ENCODE data around the gene NF2. TPM values are rescaled to one million over a fixed set of nuclear protein-coding genes. Genes with fewer than 3 reads are reported as not detected.

NF2 gene
- total and polyA plus RNA-seq, 10 of the 15 experiments (the other 5 are each of a cell fraction or from before 2014, with no cell fraction given), result 2.2 to 49.8 (median 22.5) TPM

DNA sequence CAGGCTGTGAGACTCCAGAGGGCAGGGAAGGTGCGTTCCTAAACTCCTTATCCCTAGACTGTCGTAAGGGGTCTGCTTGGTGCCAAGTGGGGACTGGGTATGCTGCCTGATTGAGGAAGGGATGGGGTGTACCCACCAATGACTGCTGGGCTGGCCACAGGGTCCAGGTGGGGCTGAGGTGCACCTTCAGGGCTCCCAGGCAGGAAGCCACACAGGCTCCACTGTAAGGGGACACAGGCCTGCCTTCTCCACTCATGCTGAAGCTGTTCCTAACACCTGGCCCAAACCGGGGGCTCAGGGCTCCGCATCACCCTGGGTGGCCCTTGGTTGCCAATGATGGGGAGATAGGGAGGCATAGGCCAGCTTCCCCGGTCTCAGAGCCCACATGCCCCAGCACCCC, 136.8 kb downstream of the NF2 start:
- RAD21 ChIA-PET (ENCODE audit: unreplicated experiment), result no interaction called here
- CTCF ChIA-PET, result interaction anchor here (1.2 kb wide), 1 partner anchor 150 kb away, joined by 3 read pairs; no protein-coding TSS in a partner anchor

DNA sequence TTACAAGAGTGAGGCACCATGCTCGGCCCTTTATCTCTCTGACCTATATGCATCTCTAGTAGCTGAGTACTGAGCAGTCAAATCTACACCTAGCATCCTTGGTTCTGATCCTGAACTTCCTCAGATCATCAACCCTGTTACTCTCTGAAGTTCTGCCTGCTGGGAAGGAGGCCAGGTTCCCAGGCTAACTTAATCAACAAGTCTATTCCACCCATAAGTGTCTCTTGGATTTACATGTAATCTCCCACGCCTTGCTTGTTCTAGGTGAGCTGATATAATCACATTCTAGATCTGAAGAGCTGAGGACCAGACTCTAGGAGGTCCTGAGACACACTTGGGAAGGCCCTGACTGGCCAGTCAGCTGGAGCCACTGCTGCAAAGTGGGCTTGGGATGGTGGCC, 138.5 kb downstream of the NF2 start:
- H3K4me1 ChIP-seq (ENCODE audit: control insufficient read depth, insufficient read depth, low read length), result no peaks in the 10 kb centered on the region
- no peak overlapping the region for H3K9ac ChIP-seq (ENCODE audit: control insufficient read depth, insufficient read depth, low read length)
- no peak overlapping the region for H3K27ac ChIP-seq (ENCODE audit: control insufficient read depth, insufficient read depth)
- H2AFZ ChIP-seq (ENCODE audit: control insufficient read depth, low read depth, low read length), result no peak overlapping the region
- H3K27me3 ChIP-seq (replicated peaks in 1 of 2; ENCODE audit: control insufficient read depth in 2 of 2, insufficient read depth in 2 of 2, low read length in 1 of 2), result no peaks in the 10 kb centered on the region
- POLR2A ChIA-PET, result no interaction called here
- in situ Hi-C loops (cut with MboI) (no loop called here), intact Hi-C loops (cut with micrococcal nuclease; ENCODE audit: unreplicated experiment) (no loop called here)
- H3K4me2 ChIP-seq (ENCODE audit: control insufficient read depth, insufficient read depth), result no peak overlapping the region
- H3K4me3 ChIP-seq, result no peak overlapping the region
- BruUV-seq (replicated peaks), result no TSS peak
- H3K36me3 ChIP-seq (ENCODE audit: control insufficient read depth in 2 of 2, insufficient read depth in 2 of 2, low read length in 1 of 2), result no peaks in the 10 kb centered on the region; a peak in 1 of 4 replicates
- SMC1A ChIA-PET (ENCODE audit: uncharacterized antibody, unreplicated experiment), result no interaction called here
- DNase-seq (ENCODE audit: low read depth, low spot score) (no peak), FAIRE-seq (no peak), ATAC-seq (no peak)
- CTCF ChIA-PET, result no interaction called here
- H3K79me2 ChIP-seq (ENCODE audit: control insufficient read depth, insufficient read depth, low read length), result no peaks in the 10 kb centered on the region
- H4K20me1 ChIP-seq (ENCODE audit: control insufficient read depth, insufficient read depth), result no peaks in the 10 kb centered on the region
- RAD21 ChIA-PET (ENCODE audit: unreplicated experiment), result no interaction called here
- WGBS (ENCODE audit: insufficient coverage, insufficient replicate concordance, low lambda C conversion rate, missing lambda C conversion rate), result 50% methylated on average over 2 of the region's 2 CpGs
- H3K9me3 ChIP-seq (replicated peaks; ENCODE audit: control insufficient read depth, insufficient read depth, low read length), result no peaks in the 10 kb centered on the region
- TF ChIP-seq, protein P1, sequence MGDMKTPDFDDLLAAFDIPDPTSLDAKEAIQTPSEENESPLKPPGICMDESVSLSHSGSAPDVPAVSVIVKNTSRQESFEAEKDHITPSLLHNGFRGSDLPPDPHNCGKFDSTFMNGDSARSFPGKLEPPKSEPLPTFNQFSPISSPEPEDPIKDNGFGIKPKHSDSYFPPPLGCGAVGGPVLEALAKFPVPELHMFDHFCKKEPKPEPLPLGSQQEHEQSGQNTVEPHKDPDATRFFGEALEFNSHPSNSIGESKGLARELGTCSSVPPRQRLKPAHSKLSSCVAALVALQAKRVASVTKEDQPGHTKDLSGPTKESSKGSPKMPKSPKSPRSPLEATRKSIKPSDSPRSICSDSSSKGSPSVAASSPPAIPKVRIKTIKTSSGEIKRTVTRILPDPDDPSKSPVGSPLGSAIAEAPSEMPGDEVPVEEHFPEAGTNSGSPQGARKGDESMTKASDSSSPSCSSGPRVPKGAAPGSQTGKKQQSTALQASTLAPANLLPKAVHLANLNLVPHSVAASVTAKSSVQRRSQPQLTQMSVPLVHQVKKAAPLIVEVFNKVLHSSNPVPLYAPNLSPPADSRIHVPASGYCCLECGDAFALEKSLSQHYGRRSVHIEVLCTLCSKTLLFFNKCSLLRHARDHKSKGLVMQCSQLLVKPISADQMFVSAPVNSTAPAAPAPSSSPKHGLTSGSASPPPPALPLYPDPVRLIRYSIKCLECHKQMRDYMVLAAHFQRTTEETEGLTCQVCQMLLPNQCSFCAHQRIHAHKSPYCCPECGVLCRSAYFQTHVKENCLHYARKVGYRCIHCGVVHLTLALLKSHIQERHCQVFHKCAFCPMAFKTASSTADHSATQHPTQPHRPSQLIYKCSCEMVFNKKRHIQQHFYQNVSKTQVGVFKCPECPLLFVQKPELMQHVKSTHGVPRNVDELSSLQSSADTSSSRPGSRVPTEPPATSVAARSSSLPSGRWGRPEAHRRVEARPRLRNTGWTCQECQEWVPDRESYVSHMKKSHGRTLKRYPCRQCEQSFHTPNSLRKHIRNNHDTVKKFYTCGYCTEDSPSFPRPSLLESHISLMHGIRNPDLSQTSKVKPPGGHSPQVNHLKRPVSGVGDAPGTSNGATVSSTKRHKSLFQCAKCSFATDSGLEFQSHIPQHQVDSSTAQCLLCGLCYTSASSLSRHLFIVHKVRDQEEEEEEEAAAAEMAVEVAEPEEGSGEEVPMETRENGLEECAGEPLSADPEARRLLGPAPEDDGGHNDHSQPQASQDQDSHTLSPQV (IDR thresholded peaks at IDR 0.05), result no peak
- TF ChIP-seq NFYA (IDR thresholded peaks at IDR 0.05; ENCODE audit: borderline replicate concordance, low read depth, low read length) (no peak), NFYB (IDR thresholded peaks at IDR 0.05; ENCODE audit: insufficient read depth, low read depth, low read length) (no peak), RFX5 (IDR thresholded peaks at IDR 0.05; ENCODE audit: low read depth, low read length) (no peak), IRF4 (IDR thresholded peaks at IDR 0.05; ENCODE audit: low read depth, low read length) (no peak)
- TF ChIP-seq, protein P2, sequence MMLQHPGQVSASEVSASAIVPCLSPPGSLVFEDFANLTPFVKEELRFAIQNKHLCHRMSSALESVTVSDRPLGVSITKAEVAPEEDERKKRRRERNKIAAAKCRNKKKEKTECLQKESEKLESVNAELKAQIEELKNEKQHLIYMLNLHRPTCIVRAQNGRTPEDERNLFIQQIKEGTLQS (IDR thresholded peaks at IDR 0.05; ENCODE audit: borderline replicate concordance, extremely low read depth, low read depth, low read length), result no peak

More for the DNA sequence above, 136.8 kb downstream of the NF2 start:
- in situ Hi-C loops (cut with MboI), result no loop called here
- intact Hi-C loops (cut with micrococcal nuclease; ENCODE audit: unreplicated experiment), result no loop called here
- Histone ChIP-seq H3K4me3 (no peak overlapping the region), H2AFZ (ENCODE audit: control insufficient read depth, low read depth, low read length) (no peak overlapping the region), H3K27ac (ENCODE audit: control insufficient read depth, insufficient read depth) (no peak overlapping the region), H3K9me3 (replicated peaks; ENCODE audit: control insufficient read depth, insufficient read depth, low read length) (no peaks in the 10 kb centered on the region), H3K9ac (ENCODE audit: control insufficient read depth, insufficient read depth, low read length) (no peak overlapping the region), H3K79me2 (ENCODE audit: control insufficient read depth, insufficient read depth, low read length) (no peaks in the 10 kb centered on the region), H3K4me2 (ENCODE audit: control insufficient read depth, insufficient read depth) (no peak overlapping the region), H3K4me1 (ENCODE audit: control insufficient read depth, insufficient read depth, low read length) (no peaks in the 10 kb centered on the region), H4K20me1 (ENCODE audit: control insufficient read depth, insufficient read depth) (no peaks in the 10 kb centered on the region), H3K27me3 (replicated peaks in 1 of 2; ENCODE audit: control insufficient read depth in 2 of 2, insufficient read depth in 2 of 2, low read length in 1 of 2) (no peaks in the 10 kb centered on the region), H3K36me3 (ENCODE audit: control insufficient read depth in 2 of 2, insufficient read depth in 2 of 2, low read length in 1 of 2) (no peaks in the 10 kb centered on the region; a peak in 1 of 4 replicates)
- no peak for TF ChIP-seq ETV6 (conservative IDR thresholded peaks at IDR 0.05 in 1 of 2, IDR thresholded peaks at IDR 0.05 in 1 of 2; ENCODE audit: borderline replicate concordance in 1 of 2, low read depth in 1 of 2)
- TF ChIP-seq, protein P3, sequence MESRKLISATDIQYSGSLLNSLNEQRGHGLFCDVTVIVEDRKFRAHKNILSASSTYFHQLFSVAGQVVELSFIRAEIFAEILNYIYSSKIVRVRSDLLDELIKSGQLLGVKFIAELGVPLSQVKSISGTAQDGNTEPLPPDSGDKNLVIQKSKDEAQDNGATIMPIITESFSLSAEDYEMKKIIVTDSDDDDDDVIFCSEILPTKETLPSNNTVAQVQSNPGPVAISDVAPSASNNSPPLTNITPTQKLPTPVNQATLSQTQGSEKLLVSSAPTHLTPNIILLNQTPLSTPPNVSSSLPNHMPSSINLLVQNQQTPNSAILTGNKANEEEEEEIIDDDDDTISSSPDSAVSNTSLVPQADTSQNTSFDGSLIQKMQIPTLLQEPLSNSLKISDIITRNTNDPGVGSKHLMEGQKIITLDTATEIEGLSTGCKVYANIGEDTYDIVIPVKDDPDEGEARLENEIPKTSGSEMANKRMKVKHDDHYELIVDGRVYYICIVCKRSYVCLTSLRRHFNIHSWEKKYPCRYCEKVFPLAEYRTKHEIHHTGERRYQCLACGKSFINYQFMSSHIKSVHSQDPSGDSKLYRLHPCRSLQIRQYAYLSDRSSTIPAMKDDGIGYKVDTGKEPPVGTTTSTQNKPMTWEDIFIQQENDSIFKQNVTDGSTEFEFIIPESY (IDR thresholded peaks at IDR 0.05), result no peak
- no peak for TF ChIP-seq TCF3 (IDR thresholded peaks at IDR 0.05; ENCODE audit: borderline replicate concordance, insufficient read depth, low read depth, low read length)
- no peak for TF ChIP-seq IRF4 (IDR thresholded peaks at IDR 0.05; ENCODE audit: low read depth, low read length)
- no peak for TF ChIP-seq NR2F1 (conservative IDR thresholded peaks at IDR 0.05)
- no peak for TF ChIP-seq ATF7 (IDR thresholded peaks at IDR 0.05; ENCODE audit: low read depth)
- no peak for TF ChIP-seq BRCA1 (IDR thresholded peaks at IDR 0.05; ENCODE audit: low read depth, low read length)
- no peak for TF ChIP-seq SIN3A (IDR thresholded peaks at IDR 0.05; ENCODE audit: low read depth, low read length)
- TF ChIP-seq YBX1 (IDR thresholded peaks at IDR 0.05), result no peak
- TF ChIP-seq FOXM1 (IDR thresholded peaks at IDR 0.05; ENCODE audit: low read depth, low read length), result no peak
- FAIRE-seq (no peak), ATAC-seq (no peak), DNase-seq (ENCODE audit: low read depth, low spot score) (no peak)
- no TSS peak for BruUV-seq (replicated peaks)
- WGBS (ENCODE audit: insufficient coverage, insufficient replicate concordance, low lambda C conversion rate, missing lambda C conversion rate), result 96% methylated on average over 5 of the region's 5 CpGs
- ChIA-PET POLR2A (interaction anchor here (0.6 kb wide), 1 partner anchor 101 kb away, joined by 4 read pairs; no protein-coding TSS in a partner anchor), SMC1A (ENCODE audit: uncharacterized antibody, unreplicated experiment) (no interaction called here)

All from GM12878 (cell line).